Effector CD4-positive, alpha-beta T cell (primary cell): ENCODE measurements around the gene TMEM161A.
"Not testable (repeated sequence)": the region's sequence is repeated elsewhere in the genome, so short reads cannot be mapped to it uniquely, and the experiment has no call there.

Experiments used
- DNase-seq: peaks from one replicate; pipeline ENCODE4 v3.0.0-alpha.2; 2020
- total RNA-seq: gene quantifications from one replicate; lab custom pipeline; 2026; lab: John Stamatoyannopoulos, UW

Gene TMEM161A
- total RNA-seq, result 12.0 reads per million, percentile 35 among the genes with 10 or more reads in this experiment

GRCh38 chr19:19138109-19138981 is at the start of gene TMEM161A:
TSS of gene TMEM161A (minus strand) at chr19:19138478. CDS start at chr19:19138428, 50 bp downstream.
- peak; percentile 94 for DNase-seq

- no peak for DNase-seq
Measured at GRCh38 chr19:19186742-19187141, 48.5 kb upstream of the TMEM161A start.

GRCh38 chr19:19185853-19186740 is 47.8 kb upstream of the TMEM161A start:
- peak; percentile 49 for DNase-seq

DNA sequence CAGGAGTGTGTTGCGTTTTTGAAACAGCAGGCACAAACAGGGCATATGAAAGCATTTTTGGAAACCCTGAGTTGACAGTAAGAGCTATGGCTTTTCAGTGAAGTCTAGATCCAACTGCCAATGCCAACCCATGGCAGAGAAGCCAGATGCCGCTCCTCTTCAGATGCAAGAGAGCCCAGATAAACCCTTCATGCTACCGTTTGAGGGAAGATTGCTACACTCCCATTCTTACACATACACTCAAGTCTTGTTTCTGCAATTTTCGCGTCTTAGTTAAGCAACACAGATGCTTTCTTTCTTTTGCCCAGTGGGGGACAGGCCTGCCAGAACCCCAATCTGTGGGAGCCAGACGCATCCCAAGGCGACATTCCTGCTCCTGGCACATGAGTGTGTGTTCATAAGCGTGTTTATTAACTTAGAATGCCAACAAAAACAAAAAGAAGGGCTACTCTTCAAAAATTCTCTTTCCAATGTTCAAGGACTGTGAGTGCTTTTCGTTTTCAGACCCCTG is 43.3 kb upstream of the TMEM161A start:
- no peak for DNase-seq

- DNase-seq, result no peak
Measured at GRCh38 chr19:19179548-19180441, 41.5 kb upstream of the TMEM161A start.

DNA sequence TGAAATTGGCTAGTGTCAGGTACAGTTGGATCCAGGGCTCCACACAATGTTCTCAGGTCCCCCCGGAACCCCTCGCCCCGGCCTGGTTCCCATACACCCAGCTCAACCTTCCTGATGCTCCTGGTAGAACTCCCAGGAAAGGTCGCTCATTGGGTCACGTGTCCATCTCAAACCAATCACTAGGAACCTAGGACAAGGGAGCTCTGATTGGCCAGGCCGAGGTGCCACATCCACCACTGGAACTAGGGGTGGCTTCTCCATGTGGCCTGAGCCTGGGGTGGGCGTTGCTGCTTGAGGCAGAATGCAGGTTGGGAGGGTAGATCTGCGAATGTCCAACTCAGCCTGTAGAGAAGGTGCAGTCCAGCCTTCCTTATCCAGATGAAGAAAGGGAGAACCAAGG is 38.7 kb upstream of the TMEM161A start:
- DNase-seq, result no peak

DNA sequence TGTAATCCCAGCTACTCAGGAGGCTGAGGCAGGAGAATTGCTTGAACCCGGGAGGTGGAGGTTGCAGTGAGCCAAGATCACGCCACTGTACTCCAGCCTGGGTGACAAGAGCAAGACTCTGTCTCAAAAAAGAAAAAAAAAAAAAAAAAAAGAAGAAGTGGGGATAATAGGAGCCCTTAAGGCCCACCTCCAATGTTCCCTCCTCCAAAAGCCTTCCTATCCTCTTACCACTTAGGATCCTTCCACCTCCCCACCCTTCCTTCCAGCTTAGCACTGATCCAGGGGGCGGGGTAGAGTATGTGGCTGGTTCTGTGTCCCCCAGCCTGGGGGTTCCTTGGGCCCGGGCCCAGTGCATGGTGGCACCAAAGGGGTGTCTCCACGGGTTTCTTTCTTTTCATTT is 35.0 kb upstream of the TMEM161A start:
- not testable (repeated sequence) for DNase-seq

- no peak for DNase-seq
Measured at GRCh38 chr19:19171821-19172532, 33.7 kb upstream of the TMEM161A start.

- DNase-seq, result no peak
Measured at GRCh38 chr19:19170873-19171672, 32.8 kb upstream of the TMEM161A start.

- DNase-seq, result peak; percentile 68
Measured at GRCh38 chr19:19170053-19170872, 32.0 kb upstream of the TMEM161A start, which contains the start of gene MEF2B. TSS of gene MEF2B (minus strand) at chr19:19170263. CDS start at chr19:19150735, 19,528 bp downstream.

- DNase-seq, result no peak
Measured at GRCh38 chr19:19169236-19170052, 31.2 kb upstream of the TMEM161A start.

- DNase-seq, result no peak
Measured at GRCh38 chr19:19167612-19168011, 29.3 kb upstream of the TMEM161A start.

GRCh38 chr19:19165396-19165795 is 27.1 kb upstream of the TMEM161A start:
- DNase-seq, result no peak

DNA sequence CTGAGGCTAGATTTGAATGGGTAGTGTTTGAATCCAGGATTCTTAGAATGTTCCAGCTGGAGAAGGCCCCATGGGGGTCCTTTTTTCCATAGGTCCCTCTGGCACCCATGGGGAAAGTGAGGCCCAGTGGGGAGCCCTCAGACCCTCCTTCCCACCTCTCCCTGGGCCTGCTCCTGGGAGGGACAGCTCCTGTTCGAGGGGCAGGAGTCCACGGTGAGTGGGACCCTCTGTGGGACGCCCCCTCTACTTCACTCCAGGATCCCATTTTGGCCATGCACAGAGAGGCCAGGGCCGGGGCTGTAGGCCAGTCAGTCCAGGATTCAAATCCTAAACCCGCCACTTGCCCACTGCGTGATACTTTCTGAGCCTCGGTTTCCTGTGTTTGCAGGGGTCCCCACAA is 24.2 kb upstream of the TMEM161A start:
- DNase-seq, result no peak

DNA sequence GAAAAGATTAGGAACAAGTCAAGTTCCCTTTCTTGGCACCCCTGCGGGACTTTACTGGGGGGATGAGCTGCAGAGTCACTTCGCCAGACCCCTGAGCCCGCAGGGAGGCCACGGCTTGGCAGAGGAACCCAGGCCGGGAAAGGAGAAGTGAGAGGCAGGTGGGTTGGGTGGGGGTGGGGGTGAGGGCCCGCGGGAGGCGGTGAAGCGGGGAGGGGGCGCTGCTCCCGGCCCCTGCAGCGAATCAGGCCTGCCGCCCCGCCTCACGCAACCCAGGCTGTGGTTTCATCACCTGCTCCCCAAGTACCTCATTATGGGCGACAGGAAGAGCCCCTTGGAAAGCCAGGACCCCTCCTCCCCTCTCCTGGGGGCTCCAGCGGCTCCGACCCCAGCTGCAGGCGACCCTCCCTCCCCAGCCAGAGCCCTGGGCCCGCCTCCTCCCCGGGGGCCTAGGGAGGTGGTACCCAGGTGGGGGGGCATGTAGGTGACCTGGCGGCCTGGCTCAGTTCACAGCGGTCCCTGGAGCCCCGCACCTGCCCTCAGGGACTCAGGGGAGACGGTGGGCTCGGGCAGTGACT is 22.3 kb upstream of the TMEM161A start:
- DNase-seq, result no peak

DNA sequence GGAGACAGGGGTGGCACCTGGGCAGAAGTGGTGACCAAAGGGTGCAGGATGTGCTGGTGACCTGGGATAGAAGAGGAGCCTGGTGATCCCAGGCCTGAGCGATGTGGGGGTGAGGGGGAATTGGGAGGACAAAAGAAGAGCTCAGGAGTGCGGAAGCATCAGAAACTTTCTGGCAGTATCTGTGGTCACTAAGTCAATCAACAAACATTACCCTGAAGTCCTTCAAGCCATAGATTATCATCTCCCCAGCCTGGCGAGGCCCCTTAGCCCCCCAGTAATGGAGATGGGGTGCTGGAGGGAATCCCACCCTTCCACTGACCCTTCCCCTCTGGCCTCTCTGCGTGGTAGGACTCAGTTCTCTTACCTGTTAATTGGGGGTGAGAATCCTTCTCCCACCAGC is 21.3 kb upstream of the TMEM161A start:
- no peak for DNase-seq

DNA sequence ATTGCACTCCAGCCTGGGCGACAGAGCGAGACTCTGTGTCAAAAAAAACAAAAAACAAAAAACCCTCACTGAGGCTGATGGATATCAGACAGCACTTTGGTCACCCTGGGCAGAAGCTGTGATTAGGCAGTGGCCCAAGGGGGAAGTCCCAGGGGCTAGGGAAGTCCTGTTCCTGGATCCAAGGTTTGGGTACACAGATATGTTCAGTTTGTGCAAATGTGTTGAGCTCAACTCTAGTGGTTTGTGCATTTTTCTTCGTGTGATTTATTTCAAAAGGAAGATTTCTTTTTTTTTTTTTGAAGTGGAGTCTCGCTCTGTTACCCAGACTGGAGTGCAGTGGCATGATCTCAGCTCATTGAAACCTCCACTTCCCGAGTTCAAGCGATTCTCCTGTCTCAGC is 19.5 kb upstream of the TMEM161A start:
- no peak for DNase-seq

DNA sequence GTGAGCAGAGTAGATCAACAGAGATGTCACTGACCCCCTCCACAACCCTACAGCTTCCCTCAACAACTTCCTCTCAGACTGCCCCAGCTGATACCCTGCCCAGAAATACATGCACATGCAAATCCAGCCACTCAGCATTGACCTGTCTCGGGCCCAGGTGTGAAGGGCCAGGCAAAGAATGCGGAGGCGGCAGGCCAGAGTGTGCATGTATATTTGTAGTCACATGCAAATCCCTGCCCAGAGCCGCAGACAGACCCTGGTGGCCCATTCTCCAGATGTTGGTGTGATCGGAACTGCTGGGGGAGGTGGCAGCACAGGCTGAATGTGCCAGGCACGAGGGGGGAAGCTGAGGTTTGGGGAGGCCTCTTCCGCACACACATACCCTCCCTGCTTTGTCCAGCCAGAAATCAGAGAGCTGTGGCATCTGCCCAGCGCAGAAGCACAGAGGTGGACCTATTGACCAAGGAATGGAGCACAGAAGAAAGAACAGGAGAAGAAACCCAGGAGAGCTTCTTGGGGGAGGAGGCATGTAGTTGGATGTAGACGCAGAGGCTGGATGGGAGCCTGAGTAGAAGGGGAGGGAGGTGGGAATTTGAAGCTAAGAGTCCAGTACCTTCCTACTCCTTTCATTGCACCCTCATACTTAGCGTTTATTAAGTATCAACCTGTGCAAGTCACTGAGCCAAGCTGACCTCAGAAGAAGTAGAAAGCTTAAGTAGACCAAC is 17.4 kb upstream of the TMEM161A start:
- no peak for DNase-seq
